Caco-2 (cell line): ENCODE results near the gene LPCAT4. TPM values are rescaled to one million over a fixed set of nuclear protein-coding genes. Genes with fewer than 3 reads are reported as not detected.
"Not testable (repeated sequence)": the region's sequence is repeated elsewhere in the genome, so short reads cannot be mapped to it uniquely, and the experiment has no call there.

Source experiments
- BruUV-seq: library from RNA; stranded (reverse); fragments of 400-500 nt; replicated peaks from 2 replicates; lab custom pipeline; 2021; lab: Mats Ljungman, UMichigan
- CTCF ChIA-PET: fragments of 300-600 bp; sonication (Branson Sonifier 250); formaldehyde crosslinking; loops from one replicate; lab custom pipeline; 2022; ENCODE audit warnings: antibody characterized with exemption; lab: Charles Lee
- POLR2A ChIA-PET: fragments of 300-600 bp; sonication (Branson Sonifier 250); formaldehyde crosslinking; loops from one replicate; lab custom pipeline; 2022; ENCODE audit warnings: antibody characterized with exemption; lab: Charles Lee
- DNase-seq, 2 experiments: peaks; one replicate each; pipeline versions ENCODE4 v3.0.0 to v3.0.0-alpha.2; 2020 to 2022
- H3K27me3 ChIP-seq: replicated peaks from 2 replicates; pipeline ENCODE4 v1.6.0; 2011; ENCODE audit warnings: low read length; ENCODE audit not compliant: control insufficient read depth, insufficient read depth
- H3K36me3 ChIP-seq: 2 replicates; pipeline ENCODE4 v1.5.1; 2011; ENCODE audit warnings: low read length; ENCODE audit not compliant: control insufficient read depth, insufficient read depth
- H3K4me1 ChIP-seq: fragments of 250-450 bp; sonication (Bioruptor Pico); 2 replicates; pipeline ENCODE4 v1.5.1; 2020; ENCODE audit warnings: mild to moderate bottlenecking
- H3K4me3 ChIP-seq: 2 replicates; pipeline ENCODE4 v1.5.1; 2011; ENCODE audit warnings: low read depth, mild to moderate bottlenecking, control low read depth, low read length
- H3K9me3 ChIP-seq: fragments of 250-450 bp; sonication (Bioruptor Pico); 2 replicates; pipeline ENCODE4 v1.5.1; 2020; ENCODE audit warnings: mild to moderate bottlenecking, moderate library complexity
- H3K27ac Mint-ChIP-seq: one replicate; pipeline ENCODE4 v1.8.0; 2022; ENCODE audit warnings: mixed read lengths; ENCODE audit not compliant: unreplicated experiment
- H3K27me3 Mint-ChIP-seq: one replicate; pipeline ENCODE4 v1.8.0; 2022; ENCODE audit warnings: mixed read lengths; ENCODE audit not compliant: insufficient read depth, unreplicated experiment
- H3K36me3 Mint-ChIP-seq: one replicate; pipeline ENCODE4 v1.8.0; 2022; ENCODE audit warnings: mild to moderate bottlenecking, mixed read lengths; ENCODE audit not compliant: insufficient read depth, unreplicated experiment
- H3K4me1 Mint-ChIP-seq: one replicate; pipeline ENCODE4 v1.8.0; 2022; ENCODE audit warnings: low read depth, mixed read lengths; ENCODE audit not compliant: unreplicated experiment
- H3K4me3 Mint-ChIP-seq: one replicate; pipeline ENCODE4 v1.8.0; 2022; ENCODE audit warnings: mild to moderate bottlenecking, moderate library complexity, mixed read lengths; ENCODE audit not compliant: unreplicated experiment
- H3K9me3 Mint-ChIP-seq: one replicate; pipeline ENCODE4 v1.8.0; 2022; ENCODE audit warnings: mixed read lengths; ENCODE audit not compliant: unreplicated experiment
- CTCF ChIP-seq, 2 experiments: fragments of 200-600 bp in 1 of 2; IDR thresholded peaks; 1 replicate in 1 of 2; 2 replicates in 1 of 2; pipeline versions ENCODE4 v1.5.1 to v1.8.0; 2011 to 2022; ENCODE audit warnings: antibody characterized with exemption in 1 of 2, control low read depth in 1 of 2, inconsistent platforms in 1 of 2, low read depth in 1 of 2, low read length in 1 of 2, mild to moderate bottlenecking in 1 of 2, moderate library complexity in 1 of 2; ENCODE audit not compliant: insufficient read depth in 1 of 2, severe bottlenecking in 1 of 2, unreplicated experiment in 1 of 2
- intact Hi-C: fragments of 100-400 bp; cut with micrococcal nuclease; formaldehyde crosslinking; loops from one replicate; pipeline ENCODE4 v1.10.0; 2022; ENCODE audit not compliant: unreplicated experiment
- total RNA-seq: library from RNA; stranded (reverse); gene quantifications from 2 replicates; pipeline ENCODE4 v1.2.3, GENCODE V29; 2022

LPCAT4 gene
- total RNA-seq, 1 experiment from 2014 or later: 37.9 TPM

GRCh38 chr15:34342737-34343575, 24.0 kb downstream of the LPCAT4 start, which contains the start of the genes NOP10 and NUTM1:
Gene NOP10, minus strand, starts transcription at chr15:34343136. Its CDS starts 63 bp downstream, at chr15:34343073.
Gene NUTM1, plus strand, starts transcription at chr15:34343315. Its CDS starts 382 bp downstream, at chr15:34343697.
- Histone ChIP-seq H3K36me3 (peaks cover 1% of the 10 kb centered on the region; the same call in 1 of the 2 replicates), H3K9me3 (no peaks in the 10 kb centered on the region), H3K4me1 (no peaks in the 10 kb centered on the region), H3K27me3 (no peaks in the 10 kb centered on the region), H3K4me3 (peak within 1 kb of the TSS; percentile 80)
- Mint-ChIP-seq H3K4me3 (no peak within 1 kb of the TSS), H3K27me3 (no peaks in the 10 kb centered on the region), H3K27ac (no peak within 1 kb of the TSS), H3K36me3 (peaks cover 32% of the 10 kb centered on the region), H3K9me3 (no peaks in the 10 kb centered on the region), H3K4me1 (no peaks in the 10 kb centered on the region)
- DNase-seq: peak; percentile 90 to 93
- BruUV-seq: no TSS peak
- TF ChIP-seq CTCF (IDR thresholded peaks at IDR 0.05; ENCODE audit: insufficient read depth in 1 of 2, low read depth in 1 of 2, low read length in 1 of 2, severe bottlenecking in 1 of 2, unreplicated experiment in 1 of 2): peak; percentile 85 to 93
- ChIA-PET POLR2A (interaction anchor here (0.5 to 1.0 kb wide), 4 partner anchors 17 to 432 kb away, joined by 3 to 5 read pairs (median 3); partner anchors contain the start of gene LPCAT4), CTCF (interaction anchor here (0.6 to 1.3 kb wide), 5 partner anchors 17 to 25 kb away, joined by 3 to 10 read pairs (median 5); partner anchors contain the start of gene LPCAT4)
- intact Hi-C loops: loop anchor here (1.0 kb wide), 4 partner anchors 17 to 245 kb away; partner anchors contain the start of gene LPCAT4

- H3K4me1 Mint-ChIP-seq, H3K9me3 ChIP-seq, H3K27me3 Mint-ChIP-seq, H3K27ac Mint-ChIP-seq, H3K4me3 Mint-ChIP-seq, BruUV-seq, H3K36me3 ChIP-seq, intact Hi-C loops, H3K9me3 Mint-ChIP-seq, H3K4me1 ChIP-seq, H3K27me3 ChIP-seq: not testable (repeated sequence)
- ChIA-PET CTCF (interaction anchor here (0.8 to 1.3 kb wide), 4 partner anchors 18 to 25 kb away, joined by 4 to 10 read pairs (median 5); partner anchors contain the start of gene LPCAT4), POLR2A (interaction anchor here (0.5 kb wide), 1 partner anchor 18 kb away, joined by 3 read pairs; no protein-coding TSS in a partner anchor)
- DNase-seq: peak in 1 of 2 experiments; percentile 13
- H3K4me3 ChIP-seq: peak overlapping the region; percentile 80
- H3K36me3 Mint-ChIP-seq: peaks cover 38% of the 10 kb centered on the region
These were observed 24.7 kb downstream of the LPCAT4 start for GRCh38 chr15:34342213-34342736.

DNA sequence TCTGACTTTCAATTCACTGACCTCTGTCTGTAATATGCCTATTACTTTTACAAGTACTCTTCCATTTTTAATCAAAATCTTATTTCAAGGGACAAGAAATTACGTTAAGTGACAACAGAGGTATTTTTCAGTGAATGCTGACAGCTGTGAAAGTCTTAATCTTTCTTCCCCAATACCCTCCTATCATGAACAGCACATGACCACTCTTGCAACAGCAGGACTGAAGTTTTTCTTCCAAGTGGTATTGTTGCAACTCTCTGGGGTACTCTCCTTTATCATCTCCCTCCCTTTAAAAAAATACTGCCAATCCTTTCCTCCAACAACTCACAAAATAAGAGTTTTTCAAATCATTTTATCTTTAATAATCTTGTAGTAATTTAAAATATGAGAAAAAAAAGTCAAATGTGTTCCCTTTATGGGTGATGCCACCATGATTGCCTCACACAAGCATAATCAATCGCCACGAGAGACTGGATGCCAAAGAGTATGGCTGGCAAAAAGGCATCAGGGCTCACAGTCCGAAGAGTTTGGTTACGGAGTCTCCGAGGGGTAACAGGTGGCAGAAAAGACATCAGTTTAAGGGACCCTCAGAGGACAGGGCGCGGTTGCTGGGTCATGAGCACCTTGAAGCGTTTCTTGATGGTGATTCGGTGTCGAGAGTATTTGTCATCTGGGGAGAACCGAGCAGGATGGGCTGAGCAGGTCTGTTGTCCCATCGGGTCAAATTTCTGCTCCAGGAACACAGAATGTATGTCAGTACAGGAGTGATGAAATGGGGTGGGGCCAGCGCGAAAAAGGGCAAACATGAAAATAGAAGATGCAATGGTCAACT, 25.4 kb downstream of the LPCAT4 start:
- H3K4me1 Mint-ChIP-seq: no peaks in the 10 kb centered on the region
- TSS peak; percentile 54 for BruUV-seq

More for the DNA sequence above, 25.4 kb downstream of the LPCAT4 start:
- no peak for DNase-seq
- H3K36me3 Mint-ChIP-seq: peaks cover 43% of the 10 kb centered on the region
- no peaks in the 10 kb centered on the region for H3K27me3 ChIP-seq
- no peak overlapping the region for H3K27ac Mint-ChIP-seq
- H3K9me3 ChIP-seq: no peaks in the 10 kb centered on the region
- H3K27me3 Mint-ChIP-seq: no peaks in the 10 kb centered on the region
- peak overlapping the region; percentile 80 for H3K4me3 ChIP-seq
- H3K9me3 Mint-ChIP-seq: no peaks in the 10 kb centered on the region
- H3K4me3 Mint-ChIP-seq: no peak overlapping the region
- ChIA-PET CTCF (no interaction called here), POLR2A (no interaction called here)
- no peaks in the 10 kb centered on the region for H3K4me1 ChIP-seq
- H3K36me3 ChIP-seq: peaks cover 1% of the 10 kb centered on the region; the same call in 1 of the 2 replicates
- intact Hi-C loops: no loop called here
- TF ChIP-seq CTCF (IDR thresholded peaks at IDR 0.05; ENCODE audit: insufficient read depth in 1 of 2, low read depth in 1 of 2, low read length in 1 of 2, severe bottlenecking in 1 of 2, unreplicated experiment in 1 of 2): no peak
